ENCODE data around the gene ARHGEF28. TPM values are rescaled to one million over a fixed set of nuclear protein-coding genes. Genes with fewer than 3 reads are reported as not detected.

Gene ARHGEF28
- total and polyA plus RNA-seq, 2 donors (not counting 1 experiment from before 2014, with no cell fraction given) = not detected

GRCh38 chr5:73946919-73947602 is 321.1 kb downstream of the ARHGEF28 start:
- no peaks in the 10 kb centered on the region for H4K20me1 ChIP-seq (ENCODE audit: control insufficient read depth, insufficient read depth, low read length, poor library complexity, severe bottlenecking)
- H2AFZ ChIP-seq (ENCODE audit: insufficient read depth, low read depth, low read length, poor library complexity, severe bottlenecking) = no peak overlapping the region
- POLR2A ChIA-PET = no interaction called here
- H3K36me3 ChIP-seq (replicated peaks in 1 of 2; ENCODE audit: control extremely low read depth in 1 of 2, control insufficient read depth in 1 of 2, extremely low read depth in 1 of 2, insufficient read depth in 2 of 2, low read length in 1 of 2) = no peaks in the 10 kb centered on the region
- intact Hi-C loops (cut with micrococcal nuclease) = no loop called here
- DNase-seq = no peak
- 94% methylated on average over 4 of the region's 5 CpGs for WGBS (ENCODE audit: insufficient coverage)
- H3K4me1 ChIP-seq (ENCODE audit: control insufficient read depth in 2 of 2, insufficient read depth in 2 of 2, low read length in 2 of 2) = no peaks in the 10 kb centered on the region
- TF ChIP-seq, protein P1, sequence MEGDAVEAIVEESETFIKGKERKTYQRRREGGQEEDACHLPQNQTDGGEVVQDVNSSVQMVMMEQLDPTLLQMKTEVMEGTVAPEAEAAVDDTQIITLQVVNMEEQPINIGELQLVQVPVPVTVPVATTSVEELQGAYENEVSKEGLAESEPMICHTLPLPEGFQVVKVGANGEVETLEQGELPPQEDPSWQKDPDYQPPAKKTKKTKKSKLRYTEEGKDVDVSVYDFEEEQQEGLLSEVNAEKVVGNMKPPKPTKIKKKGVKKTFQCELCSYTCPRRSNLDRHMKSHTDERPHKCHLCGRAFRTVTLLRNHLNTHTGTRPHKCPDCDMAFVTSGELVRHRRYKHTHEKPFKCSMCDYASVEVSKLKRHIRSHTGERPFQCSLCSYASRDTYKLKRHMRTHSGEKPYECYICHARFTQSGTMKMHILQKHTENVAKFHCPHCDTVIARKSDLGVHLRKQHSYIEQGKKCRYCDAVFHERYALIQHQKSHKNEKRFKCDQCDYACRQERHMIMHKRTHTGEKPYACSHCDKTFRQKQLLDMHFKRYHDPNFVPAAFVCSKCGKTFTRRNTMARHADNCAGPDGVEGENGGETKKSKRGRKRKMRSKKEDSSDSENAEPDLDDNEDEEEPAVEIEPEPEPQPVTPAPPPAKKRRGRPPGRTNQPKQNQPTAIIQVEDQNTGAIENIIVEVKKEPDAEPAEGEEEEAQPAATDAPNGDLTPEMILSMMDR (IDR thresholded peaks at IDR 0.05) = no peak
- TF ChIP-seq EZH2 (IDR thresholded peaks at IDR 0.05; ENCODE audit: borderline replicate concordance, insufficient read depth, low read depth, low read length, poor library complexity, severe bottlenecking) = no peak
- H3K4me1 Mint-ChIP-seq = no peaks in the 10 kb centered on the region
- no peak overlapping the region for H3K4me3 ChIP-seq (ENCODE audit: control extremely low read depth in 1 of 5, extremely low read depth in 1 of 5, insufficient read depth in 1 of 5, low read depth in 2 of 5, low read length in 4 of 5)
- peaks cover 3% of the 10 kb centered on the region for H3K9me3 Mint-ChIP-seq (ENCODE audit: insufficient read depth)
- no peak overlapping the region for H3K27ac Mint-ChIP-seq
- H3K27me3 Mint-ChIP-seq = peaks cover 14% of the 10 kb centered on the region
- no peak overlapping the region for H3K9ac ChIP-seq (ENCODE audit: low read length)
- no peaks in the 10 kb centered on the region for H3K79me2 ChIP-seq (ENCODE audit: control insufficient read depth, insufficient read depth, low read length)
- peaks cover 0 to 4% (median 0%) of the 10 kb centered on the region in 4 experiments for H3K27me3 ChIP-seq (replicated peaks in 1 of 4; ENCODE audit: control extremely low read depth in 1 of 4, control insufficient read depth in 3 of 4, insufficient read depth in 4 of 4, low read length in 3 of 4)
- CTCF ChIA-PET = interaction anchor here (0.6 to 0.7 kb wide), 2 partner anchors 529 to 553 kb away, joined by 4 read pairs; no protein-coding TSS in a partner anchor
- no peak overlapping the region for H3K4me2 ChIP-seq (replicated peaks; ENCODE audit: low read depth, low read length, poor library complexity, severe bottlenecking)
- H3K4me3 Mint-ChIP-seq = no peak overlapping the region
- no peak overlapping the region for H3K27ac ChIP-seq (ENCODE audit: low read length in 2 of 2)
- no peak for ATAC-seq (ENCODE audit: low read depth)
- H3K9me3 ChIP-seq (ENCODE audit: control extremely low read depth in 1 of 3, control insufficient read depth in 2 of 3, insufficient read depth in 1 of 3, low read length in 2 of 3) = peaks cover 0 to 4% (median 3%) of the 10 kb centered on the region in 3 donors

DNA sequence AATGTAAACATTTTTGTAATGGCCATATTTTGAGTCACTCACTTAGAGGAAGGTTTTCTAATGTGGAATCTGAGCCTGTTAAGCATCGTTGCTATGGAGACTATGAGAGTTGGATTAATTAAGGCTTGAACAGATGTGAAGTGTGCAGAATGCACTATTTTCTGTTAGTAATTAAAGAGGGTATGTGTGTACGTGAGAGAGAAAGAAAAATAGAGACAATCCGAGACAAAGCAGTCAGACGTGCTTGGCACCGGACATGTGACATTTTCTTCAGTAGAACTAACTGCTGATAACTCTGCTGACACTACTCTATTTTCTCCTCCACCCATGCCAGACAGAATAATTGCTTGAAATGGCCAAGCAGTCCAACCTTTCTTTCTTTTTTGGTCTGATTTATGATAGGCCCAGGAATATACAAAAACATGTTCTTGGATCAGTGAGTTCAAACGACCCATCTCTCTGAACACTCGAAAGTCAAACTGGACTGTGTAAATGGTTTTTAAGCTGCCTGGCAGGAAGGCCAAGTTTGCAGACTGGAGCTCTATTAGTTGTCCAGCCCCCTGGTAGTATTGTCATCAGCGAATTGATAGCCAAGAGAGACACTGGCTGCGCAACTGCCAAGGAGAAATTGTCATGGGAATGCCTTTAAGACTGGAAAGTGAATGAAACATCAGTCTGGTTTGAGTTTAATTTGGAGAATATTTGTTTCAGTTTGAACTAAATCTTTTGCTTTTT is 322.1 kb downstream of the ARHGEF28 start:
- no peak for ATAC-seq (ENCODE audit: low read depth)
- intact Hi-C loops (cut with micrococcal nuclease) = no loop called here
- Histone ChIP-seq H3K9ac (ENCODE audit: low read length) (no peak overlapping the region), H3K4me1 (ENCODE audit: control insufficient read depth in 2 of 2, insufficient read depth in 2 of 2, low read length in 2 of 2) (no peaks in the 10 kb centered on the region), H3K36me3 (replicated peaks in 1 of 2; ENCODE audit: control extremely low read depth in 1 of 2, control insufficient read depth in 1 of 2, extremely low read depth in 1 of 2, insufficient read depth in 2 of 2, low read length in 1 of 2) (no peaks in the 10 kb centered on the region), H3K4me2 (replicated peaks; ENCODE audit: low read depth, low read length, poor library complexity, severe bottlenecking) (no peak overlapping the region), H3K27me3 (replicated peaks in 1 of 4; ENCODE audit: control extremely low read depth in 1 of 4, control insufficient read depth in 3 of 4, insufficient read depth in 4 of 4, low read length in 3 of 4) (peaks cover 0 to 1% (median 0%) of the 10 kb centered on the region in 4 experiments), H3K79me2 (ENCODE audit: control insufficient read depth, insufficient read depth, low read length) (no peaks in the 10 kb centered on the region), H3K9me3 (ENCODE audit: control extremely low read depth in 1 of 3, control insufficient read depth in 2 of 3, insufficient read depth in 1 of 3, low read length in 2 of 3) (no peaks in the 10 kb centered on the region), H2AFZ (ENCODE audit: insufficient read depth, low read depth, low read length, poor library complexity, severe bottlenecking) (no peak overlapping the region), H3K4me3 (ENCODE audit: control extremely low read depth in 1 of 5, extremely low read depth in 1 of 5, insufficient read depth in 1 of 5, low read depth in 2 of 5, low read length in 4 of 5) (no peak overlapping the region), H4K20me1 (ENCODE audit: control insufficient read depth, insufficient read depth, low read length, poor library complexity, severe bottlenecking) (no peaks in the 10 kb centered on the region), H3K27ac (ENCODE audit: low read length in 2 of 2) (no peak overlapping the region)
- H3K4me1 Mint-ChIP-seq = no peaks in the 10 kb centered on the region
- H3K9me3 Mint-ChIP-seq (ENCODE audit: insufficient read depth) = no peaks in the 10 kb centered on the region
- WGBS (ENCODE audit: insufficient coverage) = 90% methylated on average over 5 of the region's 9 CpGs
- no peak overlapping the region for H3K27ac Mint-ChIP-seq
- TF ChIP-seq, protein P1 (IDR thresholded peaks at IDR 0.05) = no peak
- no peak for TF ChIP-seq EZH2 (IDR thresholded peaks at IDR 0.05; ENCODE audit: borderline replicate concordance, insufficient read depth, low read depth, low read length, poor library complexity, severe bottlenecking)
- no peak for DNase-seq
- H3K27me3 Mint-ChIP-seq = peaks cover 11% of the 10 kb centered on the region
- H3K4me3 Mint-ChIP-seq = no peak overlapping the region
- CTCF ChIA-PET = interaction anchor here (0.7 kb wide), 1 partner anchor 530 kb away, joined by 4 read pairs; no protein-coding TSS in a partner anchor
- POLR2A ChIA-PET = no interaction called here

Data from B cell (primary cell).